H9 (cell line): ENCODE results near the gene TFIP11. TPM values are rescaled to one million over a fixed set of nuclear protein-coding genes. Genes with fewer than 3 reads are reported as not detected.

Experiments used
- DNase-seq: peaks from one replicate; pipeline ENCODE4 v3.0.0-alpha.2; 2017
- H2AFZ ChIP-seq: one replicate; pipeline ENCODE4 v1.6.1; 2013; ENCODE audit warnings: mild to moderate bottlenecking, low read length, control low read depth, moderate library complexity
- H2AK5ac ChIP-seq: 2 replicates; pipeline ENCODE4 v1.6.1; 2013; ENCODE audit warnings: low read length, control low read depth, mixed read lengths; ENCODE audit not compliant: insufficient read length
- H2BK120ac ChIP-seq: one replicate; pipeline ENCODE4 v1.6.1; 2013; ENCODE audit warnings: low read depth, mild to moderate bottlenecking, low read length, control low read depth, inconsistent platforms; ENCODE audit not compliant: poor library complexity, severe bottlenecking
- H2BK12ac ChIP-seq: 2 replicates; pipeline ENCODE4 v1.6.1; 2013; ENCODE audit warnings: low read length, control low read depth, mixed read lengths, low read depth; ENCODE audit not compliant: insufficient read length
- H2BK15ac ChIP-seq: 2 replicates; pipeline ENCODE4 v1.6.1; 2013; ENCODE audit warnings: low read depth, low read length, control low read depth
- H2BK20ac ChIP-seq: one replicate; pipeline ENCODE4 v1.6.1; 2013; ENCODE audit warnings: low read depth, mild to moderate bottlenecking, low read length, control low read depth, inconsistent platforms; ENCODE audit not compliant: poor library complexity, severe bottlenecking
- H2BK5ac ChIP-seq: 2 replicates; pipeline ENCODE4 v1.6.1; 2013; ENCODE audit warnings: low read length, control low read depth, mixed read lengths; ENCODE audit not compliant: insufficient read length
- H3K14ac ChIP-seq: 2 replicates; pipeline ENCODE4 v1.6.1; 2013; ENCODE audit warnings: low read length, control low read depth; ENCODE audit not compliant: insufficient read depth
- H3K18ac ChIP-seq: 2 replicates; pipeline ENCODE4 v1.6.1; 2013; ENCODE audit warnings: low read depth, mild to moderate bottlenecking, mixed read lengths, low read length, control low read depth; ENCODE audit not compliant: insufficient read length
- H3K23ac ChIP-seq: 2 replicates; pipeline ENCODE4 v1.6.1; 2013; ENCODE audit warnings: low read length, control low read depth, mixed read lengths, low read depth; ENCODE audit not compliant: insufficient read length
- H3K23me2 ChIP-seq: 2 replicates; pipeline ENCODE4 v1.6.1; 2013; ENCODE audit warnings: low read depth, mild to moderate bottlenecking, mixed read lengths, low read length, control low read depth; ENCODE audit not compliant: insufficient read length, poor library complexity, severe bottlenecking
- H3K27ac ChIP-seq: 2 replicates; pipeline ENCODE4 v1.5.1; 2013; ENCODE audit warnings: low read length, control low read depth, mixed read lengths, low read depth; ENCODE audit not compliant: insufficient read length
- H3K27me3 ChIP-seq: 2 replicates; pipeline ENCODE4 v1.6.1; 2013; ENCODE audit warnings: low read length, control low read depth, inconsistent platforms; ENCODE audit not compliant: insufficient read depth
- H3K4ac ChIP-seq: 2 replicates; pipeline ENCODE4 v1.6.1; 2013; ENCODE audit warnings: low read depth, mild to moderate bottlenecking, control low read depth, inconsistent platforms, low read length, moderate library complexity
- H3K4me1 ChIP-seq: 2 replicates; pipeline ENCODE4 v1.6.1; 2013; ENCODE audit warnings: low read length, control low read depth, inconsistent platforms; ENCODE audit not compliant: insufficient read depth
- H3K4me2 ChIP-seq: 2 replicates; pipeline ENCODE4 v1.6.1; 2013; ENCODE audit warnings: low read length, control low read depth, mixed read lengths; ENCODE audit not compliant: insufficient read length, insufficient read depth
- H3K56ac ChIP-seq: 2 replicates; pipeline ENCODE4 v1.6.1; 2013; ENCODE audit warnings: low read depth, mild to moderate bottlenecking, mixed read lengths, low read length, control low read depth; ENCODE audit not compliant: insufficient read length
- H3K79me1 ChIP-seq: 2 replicates; pipeline ENCODE4 v1.6.1; 2013; ENCODE audit warnings: low read depth, mild to moderate bottlenecking, moderate library complexity, low read length, control low read depth, inconsistent platforms; ENCODE audit not compliant: insufficient read depth, poor library complexity, severe bottlenecking
- H3K79me2 ChIP-seq: 2 replicates; pipeline ENCODE4 v1.6.1; 2013; ENCODE audit warnings: low read length, control low read depth, inconsistent platforms; ENCODE audit not compliant: insufficient read depth
- H3K9ac ChIP-seq: 2 replicates; pipeline ENCODE4 v1.6.1; 2013; ENCODE audit warnings: low read length, control low read depth, mixed read lengths; ENCODE audit not compliant: insufficient read length; ENCODE audit errors: extremely low read depth
- H3K9me3 ChIP-seq: one replicate; pipeline ENCODE4 v1.6.1; 2013; ENCODE audit warnings: low read depth, low read length, inconsistent platforms; ENCODE audit not compliant: control insufficient read depth
- H3T11ph ChIP-seq: one replicate; pipeline ENCODE4 v1.6.1; 2013; ENCODE audit warnings: mild to moderate bottlenecking, low read length, control low read depth, inconsistent platforms
- H4K20me1 ChIP-seq: one replicate; pipeline ENCODE4 v1.6.1; 2013; ENCODE audit not compliant: control insufficient read depth, insufficient read length, insufficient read depth
- H4K5ac ChIP-seq: 2 replicates; pipeline ENCODE4 v1.6.1; 2013; ENCODE audit warnings: low read depth, mild to moderate bottlenecking, mixed read lengths, low read length, control low read depth; ENCODE audit not compliant: insufficient read length
- H4K8ac ChIP-seq: replicated peaks from 2 replicates; pipeline ENCODE4 v1.6.1; 2013; ENCODE audit warnings: low read length, control low read depth, mixed read lengths, low read depth; ENCODE audit not compliant: insufficient read length
- H4K91ac ChIP-seq: 2 replicates; pipeline ENCODE4 v1.6.1; 2013; ENCODE audit warnings: low read depth, mild to moderate bottlenecking, moderate library complexity, mixed read lengths, low read length, control low read depth; ENCODE audit not compliant: insufficient read length
- H3K27ac Mint-ChIP-seq, 3 experiments: 2 replicates in 2 of 3; 3 replicates in 1 of 3; pipeline ENCODE4 v1.8.0; 2020 to 2021; ENCODE audit warnings: mixed read lengths in 3 of 3, mild to moderate bottlenecking in 1 of 3, moderate library complexity in 1 of 3
- H3K27me3 Mint-ChIP-seq: 2 replicates; pipeline ENCODE4 v1.8.0; 2021; ENCODE audit warnings: low read depth, mild to moderate bottlenecking, moderate library complexity, mixed read lengths
- H3K36me3 Mint-ChIP-seq, 3 experiments: 2 replicates in 2 of 3; 3 replicates in 1 of 3; pipeline ENCODE4 v1.8.0; 2020 to 2021; ENCODE audit warnings: low read depth in 3 of 3, mixed read lengths in 3 of 3; ENCODE audit not compliant: insufficient read depth in 1 of 3
- H3K4me1 Mint-ChIP-seq, 2 experiments: 2 replicates each; pipeline ENCODE4 v1.8.0; 2020; ENCODE audit warnings: mixed read lengths in 2 of 2
- H3K4me3 Mint-ChIP-seq, 2 experiments: 2 replicates in 1 of 2; 3 replicates in 1 of 2; pipeline ENCODE4 v1.8.0; 2020 to 2021; ENCODE audit warnings: mild to moderate bottlenecking in 2 of 2, mixed read lengths in 2 of 2, moderate library complexity in 1 of 2
- H3K9me3 Mint-ChIP-seq, 2 experiments: 2 replicates in 1 of 2; 3 replicates in 1 of 2; pipeline ENCODE4 v1.8.0; 2020; ENCODE audit warnings: mild to moderate bottlenecking in 2 of 2, mixed read lengths in 2 of 2, moderate library complexity in 1 of 2
- CTCF ChIP-seq: fragments of 200-600 bp; sonication (generic); conservative IDR thresholded peaks from 3 replicates; pipeline ENCODE4 v1.8.0; 2021; ENCODE audit warnings: antibody characterized with exemption, mild to moderate bottlenecking
- WGBS: extraction: QIAGEN DNeasy Blood & Tissue Kit; methylation state at CpG from one replicate; pipeline ENCODE4 v1.1.7; 2013; ENCODE audit warnings: missing lambda C conversion rate, low lambda C conversion rate, mixed read lengths; ENCODE audit not compliant: insufficient read length; ENCODE audit errors: extremely low coverage; 5-methylcytosine and 5-hydroxymethylcytosine counted together
- total RNA-seq: library from RNA; stranded (reverse); gene quantifications from 2 replicates; pipeline ENCODE4 v1.2.1, GENCODE V29; 2021

TFIP11 gene
- total RNA-seq, 1 experiment from 2014 or later, result 36.4 TPM

DNA sequence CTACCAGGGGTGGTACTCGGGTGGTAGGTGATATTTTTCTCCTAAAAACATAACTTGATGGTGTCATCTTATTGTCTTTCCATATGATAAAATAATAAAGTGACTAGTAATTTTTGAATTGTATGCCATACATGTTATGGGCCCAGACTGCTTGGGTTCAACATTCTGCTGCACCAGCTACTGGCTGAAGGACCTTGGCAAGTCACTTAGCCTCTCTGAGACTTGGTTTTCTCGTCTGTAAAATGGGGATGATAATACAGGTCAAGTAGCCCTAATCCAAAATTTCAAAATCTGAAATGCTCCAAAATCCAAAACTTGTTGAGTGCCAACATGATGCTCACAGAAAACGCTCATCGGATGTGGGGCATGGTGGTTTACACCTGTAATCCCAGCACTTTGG, 35.6 kb upstream of the TFIP11 start:
- H3K4me1 Mint-ChIP-seq, result peaks cover 34 to 40% of the 10 kb centered on the region in 2 experiments
- Histone ChIP-seq H2BK120ac (no peak overlapping the region), H2BK15ac (no peak overlapping the region), H3K9me3 (no peaks in the 10 kb centered on the region), H3K23ac (no peak overlapping the region), H4K8ac (no peak overlapping the region), H3T11ph (no peak overlapping the region), H3K18ac (no peak overlapping the region), H3K9ac (no peak overlapping the region), H3K23me2 (no peaks in the 10 kb centered on the region), H3K27ac (no peak overlapping the region), H2BK20ac (no peak overlapping the region), H2AK5ac (no peak overlapping the region), H3K4me1 (0 out of 2 replicates have a peak, but pooled peaks cover 3% of the 10 kb centered on the region), H2AFZ (no peak overlapping the region), H4K91ac (no peak overlapping the region), H3K14ac (no peak overlapping the region), H3K27me3 (no peaks in the 10 kb centered on the region), H2BK5ac (no peak overlapping the region), H2BK12ac (no peak overlapping the region), H3K4ac (no peak overlapping the region), H4K20me1 (no peaks in the 10 kb centered on the region), H3K79me2 (peaks cover 34% of the 10 kb centered on the region; the same call in 1 of the 2 replicates), H3K56ac (no peak overlapping the region), H3K79me1 (peaks cover 8% of the 10 kb centered on the region), H4K5ac (no peak overlapping the region), H3K4me2 (no peak overlapping the region)
- peaks cover 6 to 16% (median 11%) of the 10 kb centered on the region in 3 experiments for H3K36me3 Mint-ChIP-seq
- no CpG with 5 or more reads among the region's 4 CpGs for WGBS
- DNase-seq, result no peak
- TF ChIP-seq CTCF, result no peak
- 0 out of 7 replicates have a peak overlapping the region, but pooled peaks of 1 of the 3 experiments have one; percentile 44 for H3K27ac Mint-ChIP-seq
- no peaks in the 10 kb centered on the region for H3K27me3 Mint-ChIP-seq
- H3K9me3 Mint-ChIP-seq, result no peaks in the 10 kb centered on the region
- no peak overlapping the region for H3K4me3 Mint-ChIP-seq
